HG03469 (cell line): ENCODE measurements around the gene TMEFF2.
A peak's percentile ranks its signal among the peaks of the same experiment; 100 is the strongest.

ENCODE experiments used
- ATAC-seq: cut with Tn5 transposase; IDR thresholded peaks from one replicate; pipeline ENCODE4 v1.9.1; 2021; ENCODE audit warnings: mild to moderate bottlenecking, moderate library complexity, moderate number of reproducible peaks; ENCODE audit not compliant: unreplicated experiment

TMEFF2 gene

GRCh38 chr2:192184349-192184748, 10.4 kb downstream of the TMEFF2 start:
- ATAC-seq: no peak

- no peak for ATAC-seq
Observed at GRCh38 chr2:192183296-192183695, 11.4 kb downstream of the TMEFF2 start.

- no peak for ATAC-seq
Observed at GRCh38 chr2:192166946-192167345, 27.8 kb downstream of the TMEFF2 start.

- ATAC-seq: no peak
Observed at GRCh38 chr2:192165842-192166241, 28.9 kb downstream of the TMEFF2 start.

- ATAC-seq: peak; percentile 61
Observed at GRCh38 chr2:192162392-192163042, 32.2 kb downstream of the TMEFF2 start.

- ATAC-seq: no peak
Observed at GRCh38 chr2:192161656-192162290, 33.0 kb downstream of the TMEFF2 start.

- no peak for ATAC-seq
Observed at GRCh38 chr2:192159736-192160135, 35.0 kb downstream of the TMEFF2 start.

GRCh38 chr2:192159208-192159607, 35.5 kb downstream of the TMEFF2 start:
- no peak for ATAC-seq

- ATAC-seq: no peak
Observed at GRCh38 chr2:192157776-192158175, 37.0 kb downstream of the TMEFF2 start.

GRCh38 chr2:192155511-192156118, 39.1 kb downstream of the TMEFF2 start:
- no peak for ATAC-seq

- ATAC-seq: no peak
Observed at GRCh38 chr2:192153561-192153960, 41.2 kb downstream of the TMEFF2 start.

GRCh38 chr2:192151853-192152252, 42.9 kb downstream of the TMEFF2 start:
- ATAC-seq: no peak

- ATAC-seq: no peak
Observed at GRCh38 chr2:192150166-192150565, 44.6 kb downstream of the TMEFF2 start.

GRCh38 chr2:192148620-192149321, 46.0 kb downstream of the TMEFF2 start:
- no peak for ATAC-seq

GRCh38 chr2:192148241-192148619, 46.5 kb downstream of the TMEFF2 start:
- no peak for ATAC-seq

GRCh38 chr2:192146069-192147015, 48.4 kb downstream of the TMEFF2 start:
- ATAC-seq: no peak

GRCh38 chr2:192145496-192145895, 49.2 kb downstream of the TMEFF2 start:
- ATAC-seq: no peak

- no peak for ATAC-seq
Observed at GRCh38 chr2:192140236-192140839, 54.4 kb downstream of the TMEFF2 start.

- ATAC-seq: no peak
Observed at GRCh38 chr2:192139813-192140212, 54.9 kb downstream of the TMEFF2 start.

GRCh38 chr2:192137451-192137850, 57.3 kb downstream of the TMEFF2 start:
- no peak for ATAC-seq
